HepG2 (cell line): Measurements from ENCODE around the gene MT4. TPM values are rescaled to one million over a fixed set of nuclear protein-coding genes. Genes with fewer than 3 reads are reported as not detected.

ENCODE experiments used
- ESRRA ChIP-seq: sonication (generic); formaldehyde crosslinking; IDR thresholded peaks from 2 replicates; pipeline ENCODE4 v1.5.1; 2020; ENCODE audit warnings: mild to moderate bottlenecking, low read depth, missing genetic modification reagents
- FOXO1 ChIP-seq: sonication (generic); formaldehyde crosslinking; IDR thresholded peaks from 2 replicates; pipeline ENCODE4 v1.4.0; 2020; ENCODE audit warnings: missing genetic modification reagents
- MAFF ChIP-seq: IDR thresholded peaks from 2 replicates; pipeline ENCODE4 v1.6.1; 2011; ENCODE audit warnings: low read depth, low read length, improper control_type of control experiment
- SKI ChIP-seq: fragments of 450-650 bp; IDR thresholded peaks from one replicate; pipeline ENCODE4 v1.6.1; 2018; ENCODE audit warnings: mild to moderate bottlenecking; ENCODE audit not compliant: partially characterized antibody
- TBL1XR1 ChIP-seq: fragments of 150-350 bp; IDR thresholded peaks from 2 replicates; pipeline ENCODE4 v1.6.1; 2014; ENCODE audit warnings: borderline replicate concordance, low read length; ENCODE audit not compliant: partially characterized antibody
- TCF7L2 ChIP-seq: IDR thresholded peaks from 2 replicates; pipeline ENCODE4 v1.6.1; 2011; ENCODE audit warnings: mild to moderate bottlenecking, low read depth, low read length, moderate library complexity
- ZNF446 ChIP-seq: sonication (generic); formaldehyde crosslinking; IDR thresholded peaks from 2 replicates; pipeline ENCODE4 v1.5.0; 2020; ENCODE audit warnings: mild to moderate bottlenecking, missing genetic modification reagents
- ZNF546 ChIP-seq: sonication (generic); formaldehyde crosslinking; conservative IDR thresholded peaks from 2 replicates; pipeline ENCODE4 v1.8.1; 2023; ENCODE audit warnings: mild to moderate bottlenecking, missing genetic modification reagents
- ZNF777 ChIP-seq: sonication (generic); formaldehyde crosslinking; IDR thresholded peaks from 2 replicates; pipeline ENCODE4 v1.4.0; 2020; ENCODE audit warnings: missing genetic modification reagents
- polyA plus RNA-seq, 8 experiments: library from polyadenylated mRNA; depleted of rRNA in 3 of 8; stranded (reverse) in 7 of 8; unstranded in 1 of 8; fragments of >200 nt; fragmentation: Illumina TruSeq in 4 of 8; extraction: Trizol in 4 of 8; gene quantifications; 2 replicates each; pipeline versions ENCODE4 v1.2.1 to v1.2.3, GENCODE V29; 2011 to 2016; ENCODE audit warnings: low read depth in 4 of 8, missing spikeins in 1 of 8, mixed read lengths in 1 of 8; ENCODE audit not compliant: insufficient read depth in 1 of 8
- total RNA-seq, 5 experiments: library from RNA; depleted of rRNA; stranded (reverse); fragments of >200 nt; fragmentation: Illumina TruSeq; extraction: Trizol; gene quantifications; 2 replicates each; pipeline ENCODE4 v1.2.3, GENCODE V29; 2016; ENCODE audit warnings: low read depth in 1 of 5
- TF ChIP-seq, protein P1 (sequence below): sonication (generic); formaldehyde crosslinking; IDR thresholded peaks from 2 replicates; pipeline ENCODE4 v1.5.1; 2020; ENCODE audit warnings: mild to moderate bottlenecking, missing genetic modification reagents, moderate library complexity
- TF ChIP-seq, protein P2 (sequence below): sonication (generic); formaldehyde crosslinking; IDR thresholded peaks from 2 replicates; pipeline ENCODE4 v1.5.0; 2020; ENCODE audit warnings: missing genetic modification reagents
- TF ChIP-seq, protein P3 (sequence below): sonication (generic); formaldehyde crosslinking; IDR thresholded peaks from 2 replicates; pipeline ENCODE4 v1.8.1; 2023; ENCODE audit warnings: mild to moderate bottlenecking, moderate library complexity, missing genetic modification reagents
- TF ChIP-seq, protein P4 (sequence below): sonication (generic); formaldehyde crosslinking; conservative IDR thresholded peaks from 2 replicates; pipeline ENCODE4 v1.8.0; 2022; ENCODE audit warnings: missing genetic modification reagents
- TF ChIP-seq, protein P5 (sequence below): sonication (generic); formaldehyde crosslinking; IDR thresholded peaks from 2 replicates; pipeline ENCODE4 v1.8.1; 2022; ENCODE audit warnings: mild to moderate bottlenecking, missing genetic modification reagents
- TF ChIP-seq, protein P6 (sequence below): sonication (generic); formaldehyde crosslinking; IDR thresholded peaks from 2 replicates; pipeline ENCODE4 v1.5.1; 2020; ENCODE audit warnings: missing genetic modification reagents, mild to moderate bottlenecking, borderline replicate concordance

MT4 gene
- total and polyA plus RNA-seq, 2 of the 13 experiments (the other 11 are each of a cell fraction or from before 2014, with no cell fraction given), result not detected

DNA sequence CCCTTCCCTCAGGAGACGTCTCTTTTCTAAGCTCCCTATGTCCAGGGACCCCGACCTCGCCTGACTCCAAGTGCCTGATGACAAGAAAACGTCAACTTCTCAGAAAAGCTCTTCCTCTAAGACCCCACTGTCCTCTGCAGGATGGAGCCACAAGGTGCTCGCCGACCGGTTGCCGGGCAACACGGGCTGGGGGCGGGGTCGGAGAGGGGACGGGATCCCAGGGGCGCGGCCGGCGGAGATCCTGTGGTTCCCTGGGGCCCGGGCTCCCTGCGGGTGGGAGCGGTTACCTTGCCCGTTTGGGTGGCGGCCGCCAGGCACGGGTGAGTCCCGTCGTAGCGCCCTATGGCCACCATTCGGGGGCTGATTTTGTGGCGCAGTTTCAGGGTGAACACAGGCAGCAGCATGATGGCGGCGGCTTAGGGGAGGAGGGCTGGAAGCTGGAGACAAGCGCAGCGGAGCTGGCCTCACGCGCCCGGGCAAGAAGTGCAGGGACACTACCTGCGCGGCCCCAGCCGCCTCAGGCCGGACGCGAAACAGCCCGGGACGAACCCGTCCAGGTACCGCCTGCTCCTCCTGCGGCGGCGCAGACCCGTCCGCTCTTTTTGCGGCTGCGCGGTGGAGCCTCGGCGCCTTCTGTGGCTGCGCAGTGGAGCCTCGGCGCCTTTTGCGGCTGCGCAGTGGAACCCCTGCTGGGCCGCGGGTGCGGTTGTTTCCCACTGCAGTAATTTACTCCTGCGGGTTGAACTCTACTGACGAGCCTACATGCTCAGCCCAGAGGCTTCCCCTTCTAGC is 45.2 kb upstream of the MT4 start, which contains the start of gene BBS2 (continued):
- TF ChIP-seq, protein P1, sequence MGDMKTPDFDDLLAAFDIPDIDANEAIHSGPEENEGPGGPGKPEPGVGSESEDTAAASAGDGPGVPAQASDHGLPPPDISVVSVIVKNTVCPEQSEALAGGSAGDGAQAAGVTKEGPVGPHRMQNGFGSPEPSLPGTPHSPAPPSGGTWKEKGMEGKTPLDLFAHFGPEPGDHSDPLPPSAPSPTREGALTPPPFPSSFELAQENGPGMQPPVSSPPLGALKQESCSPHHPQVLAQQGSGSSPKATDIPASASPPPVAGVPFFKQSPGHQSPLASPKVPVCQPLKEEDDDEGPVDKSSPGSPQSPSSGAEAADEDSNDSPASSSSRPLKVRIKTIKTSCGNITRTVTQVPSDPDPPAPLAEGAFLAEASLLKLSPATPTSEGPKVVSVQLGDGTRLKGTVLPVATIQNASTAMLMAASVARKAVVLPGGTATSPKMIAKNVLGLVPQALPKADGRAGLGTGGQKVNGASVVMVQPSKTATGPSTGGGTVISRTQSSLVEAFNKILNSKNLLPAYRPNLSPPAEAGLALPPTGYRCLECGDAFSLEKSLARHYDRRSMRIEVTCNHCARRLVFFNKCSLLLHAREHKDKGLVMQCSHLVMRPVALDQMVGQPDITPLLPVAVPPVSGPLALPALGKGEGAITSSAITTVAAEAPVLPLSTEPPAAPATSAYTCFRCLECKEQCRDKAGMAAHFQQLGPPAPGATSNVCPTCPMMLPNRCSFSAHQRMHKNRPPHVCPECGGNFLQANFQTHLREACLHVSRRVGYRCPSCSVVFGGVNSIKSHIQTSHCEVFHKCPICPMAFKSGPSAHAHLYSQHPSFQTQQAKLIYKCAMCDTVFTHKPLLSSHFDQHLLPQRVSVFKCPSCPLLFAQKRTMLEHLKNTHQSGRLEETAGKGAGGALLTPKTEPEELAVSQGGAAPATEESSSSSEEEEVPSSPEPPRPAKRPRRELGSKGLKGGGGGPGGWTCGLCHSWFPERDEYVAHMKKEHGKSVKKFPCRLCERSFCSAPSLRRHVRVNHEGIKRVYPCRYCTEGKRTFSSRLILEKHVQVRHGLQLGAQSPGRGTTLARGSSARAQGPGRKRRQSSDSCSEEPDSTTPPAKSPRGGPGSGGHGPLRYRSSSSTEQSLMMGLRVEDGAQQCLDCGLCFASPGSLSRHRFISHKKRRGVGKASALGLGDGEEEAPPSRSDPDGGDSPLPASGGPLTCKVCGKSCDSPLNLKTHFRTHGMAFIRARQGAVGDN (CRISPR knock-in tag), result peak; percentile 94
- TF ChIP-seq SKI (no peak), ZNF546 (peak; percentile 77), TBL1XR1 (no peak), FOXO1 (peak; percentile 62; the same call in 1 of the 2 replicates), ZNF446 (CRISPR knock-in tag) (peak; percentile 44; the same call in 1 of the 2 replicates), MAFF (no peak), TCF7L2 (no peak), ZNF777 (CRISPR knock-in tag) (peak; percentile 94), ESRRA (no peak)
- TF ChIP-seq, protein P2, sequence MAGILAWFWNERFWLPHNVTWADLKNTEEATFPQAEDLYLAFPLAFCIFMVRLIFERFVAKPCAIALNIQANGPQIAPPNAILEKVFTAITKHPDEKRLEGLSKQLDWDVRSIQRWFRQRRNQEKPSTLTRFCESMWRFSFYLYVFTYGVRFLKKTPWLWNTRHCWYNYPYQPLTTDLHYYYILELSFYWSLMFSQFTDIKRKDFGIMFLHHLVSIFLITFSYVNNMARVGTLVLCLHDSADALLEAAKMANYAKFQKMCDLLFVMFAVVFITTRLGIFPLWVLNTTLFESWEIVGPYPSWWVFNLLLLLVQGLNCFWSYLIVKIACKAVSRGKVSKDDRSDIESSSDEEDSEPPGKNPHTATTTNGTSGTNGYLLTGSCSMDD (CRISPR knock-in tag), result peak; percentile 10; the same call in 1 of the 2 replicates
- TF ChIP-seq, protein P3, sequence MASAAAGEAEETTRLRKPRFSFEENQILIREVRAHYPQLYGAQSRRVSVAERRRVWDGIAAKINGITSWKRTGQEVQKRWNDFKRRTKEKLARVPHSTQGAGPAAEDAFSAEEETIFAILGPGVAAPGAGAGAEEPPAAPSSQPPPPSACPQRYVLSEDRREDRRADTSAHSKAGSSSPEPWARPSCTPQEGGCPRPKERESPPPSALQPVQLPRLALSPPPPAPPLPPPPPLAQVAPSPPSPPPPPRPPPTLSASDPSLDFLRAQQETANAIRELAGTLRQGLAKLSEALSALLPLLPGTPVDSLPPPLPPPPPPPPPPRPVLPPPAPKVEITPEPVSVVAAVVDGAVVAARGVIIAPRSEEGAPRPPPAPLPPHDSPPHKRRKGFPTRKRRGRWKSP, result peak; percentile 93
- TF ChIP-seq, protein P4, sequence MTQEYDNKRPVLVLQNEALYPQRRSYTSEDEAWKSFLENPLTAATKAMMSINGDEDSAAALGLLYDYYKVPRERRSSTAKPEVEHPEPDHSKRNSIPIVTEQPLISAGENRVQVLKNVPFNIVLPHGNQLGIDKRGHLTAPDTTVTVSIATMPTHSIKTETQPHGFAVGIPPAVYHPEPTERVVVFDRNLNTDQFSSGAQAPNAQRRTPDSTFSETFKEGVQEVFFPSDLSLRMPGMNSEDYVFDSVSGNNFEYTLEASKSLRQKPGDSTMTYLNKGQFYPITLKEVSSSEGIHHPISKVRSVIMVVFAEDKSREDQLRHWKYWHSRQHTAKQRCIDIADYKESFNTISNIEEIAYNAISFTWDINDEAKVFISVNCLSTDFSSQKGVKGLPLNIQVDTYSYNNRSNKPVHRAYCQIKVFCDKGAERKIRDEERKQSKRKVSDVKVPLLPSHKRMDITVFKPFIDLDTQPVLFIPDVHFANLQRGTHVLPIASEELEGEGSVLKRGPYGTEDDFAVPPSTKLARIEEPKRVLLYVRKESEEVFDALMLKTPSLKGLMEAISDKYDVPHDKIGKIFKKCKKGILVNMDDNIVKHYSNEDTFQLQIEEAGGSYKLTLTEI (CRISPR knock-in tag), result no peak
- TF ChIP-seq, protein P5, sequence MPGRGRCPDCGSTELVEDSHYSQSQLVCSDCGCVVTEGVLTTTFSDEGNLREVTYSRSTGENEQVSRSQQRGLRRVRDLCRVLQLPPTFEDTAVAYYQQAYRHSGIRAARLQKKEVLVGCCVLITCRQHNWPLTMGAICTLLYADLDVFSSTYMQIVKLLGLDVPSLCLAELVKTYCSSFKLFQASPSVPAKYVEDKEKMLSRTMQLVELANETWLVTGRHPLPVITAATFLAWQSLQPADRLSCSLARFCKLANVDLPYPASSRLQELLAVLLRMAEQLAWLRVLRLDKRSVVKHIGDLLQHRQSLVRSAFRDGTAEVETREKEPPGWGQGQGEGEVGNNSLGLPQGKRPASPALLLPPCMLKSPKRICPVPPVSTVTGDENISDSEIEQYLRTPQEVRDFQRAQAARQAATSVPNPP (CRISPR knock-in tag), result 0 out of 2 replicates have a peak, but pooled peaks have one; percentile 42
- TF ChIP-seq, protein P6, sequence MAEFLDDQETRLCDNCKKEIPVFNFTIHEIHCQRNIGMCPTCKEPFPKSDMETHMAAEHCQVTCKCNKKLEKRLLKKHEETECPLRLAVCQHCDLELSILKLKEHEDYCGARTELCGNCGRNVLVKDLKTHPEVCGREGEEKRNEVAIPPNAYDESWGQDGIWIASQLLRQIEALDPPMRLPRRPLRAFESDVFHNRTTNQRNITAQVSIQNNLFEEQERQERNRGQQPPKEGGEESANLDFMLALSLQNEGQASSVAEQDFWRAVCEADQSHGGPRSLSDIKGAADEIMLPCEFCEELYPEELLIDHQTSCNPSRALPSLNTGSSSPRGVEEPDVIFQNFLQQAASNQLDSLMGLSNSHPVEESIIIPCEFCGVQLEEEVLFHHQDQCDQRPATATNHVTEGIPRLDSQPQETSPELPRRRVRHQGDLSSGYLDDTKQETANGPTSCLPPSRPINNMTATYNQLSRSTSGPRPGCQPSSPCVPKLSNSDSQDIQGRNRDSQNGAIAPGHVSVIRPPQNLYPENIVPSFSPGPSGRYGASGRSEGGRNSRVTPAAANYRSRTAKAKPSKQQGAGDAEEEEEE (CRISPR knock-in tag), result no peak
